Measurements from ENCODE around the gene SFSWAP. TPM values are rescaled to one million over a fixed set of nuclear protein-coding genes. Genes with fewer than 3 reads are reported as not detected.
"Not testable (repeated sequence)": the region's sequence is repeated elsewhere in the genome, so short reads cannot be mapped to it uniquely, and the experiment has no call there.

Gene SFSWAP
- total RNA-seq, 2 donors from 2014 or later, result 80.0 to 87.8 TPM

- Mint-ChIP-seq H3K4me1 (no peaks in the 10 kb centered on the region), H3K27ac (no peak overlapping the region), H3K36me3 (ENCODE audit: low read depth) (no peaks in the 10 kb centered on the region), H3K27me3 (peaks cover 15% of the 10 kb centered on the region), H3K4me3 (no peak overlapping the region)
- DNase-seq (no peak), ATAC-seq (no peak)
- H3K9me3 ChIP-seq (ENCODE audit: control insufficient read depth, low read length, poor library complexity, severe bottlenecking), result no peaks in the 10 kb centered on the region
These were observed 36.5 kb upstream of the SFSWAP start for GRCh38 chr12:131674373-131674772.

DNA sequence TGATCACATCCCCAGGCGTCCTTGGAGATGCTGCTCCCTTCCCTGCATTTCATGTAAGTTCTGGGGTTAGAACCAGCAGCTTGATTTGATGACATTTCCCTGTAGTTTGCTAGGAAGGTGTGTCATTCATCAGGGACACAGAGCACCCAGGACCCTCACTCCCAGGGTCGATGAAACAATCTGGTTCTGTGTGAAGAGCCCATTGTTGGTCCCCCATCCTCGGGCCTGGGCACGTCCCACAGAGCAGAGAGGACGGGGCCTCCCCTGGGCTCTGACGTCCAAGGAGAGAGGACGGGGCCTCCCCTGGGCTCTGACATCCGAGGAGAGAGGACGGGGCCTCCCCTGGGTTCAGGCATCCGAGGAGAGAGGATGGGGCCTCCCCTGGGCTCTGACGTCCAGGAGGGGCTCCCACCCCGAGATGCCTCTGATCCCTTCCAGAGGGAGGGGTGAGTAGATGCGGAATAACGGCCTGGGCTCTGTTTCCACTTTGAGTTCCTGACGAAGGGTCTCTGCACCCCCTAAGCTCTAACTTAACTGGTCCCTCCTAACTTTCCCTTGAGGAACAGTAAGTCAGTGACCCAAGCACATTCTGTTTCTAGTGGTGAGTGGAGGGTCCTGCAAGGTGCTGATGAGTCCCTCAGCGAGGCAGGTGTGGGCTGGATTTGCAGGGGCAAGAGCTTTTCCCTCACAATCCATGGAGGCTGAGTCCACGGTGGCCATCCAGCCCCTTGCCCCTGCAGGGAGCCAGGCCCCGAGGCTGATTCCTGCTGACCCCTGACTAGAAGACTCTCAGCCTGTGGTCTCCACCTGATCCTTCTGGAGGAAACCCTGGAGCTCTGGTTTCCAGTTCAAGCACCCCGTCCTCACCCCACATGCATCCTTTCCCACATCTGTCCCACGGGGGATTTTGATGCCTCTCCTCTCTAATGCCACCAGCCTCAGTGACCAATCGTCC is 35.5 kb upstream of the SFSWAP start:
- DNase-seq, result no peak
- ATAC-seq, result no peak
- H3K4me1 Mint-ChIP-seq, result no peaks in the 10 kb centered on the region
- no peaks in the 10 kb centered on the region for H3K9me3 ChIP-seq (ENCODE audit: control insufficient read depth, low read length, poor library complexity, severe bottlenecking)
- peaks cover 10% of the 10 kb centered on the region for H3K27me3 Mint-ChIP-seq
- no peaks in the 10 kb centered on the region for H3K36me3 Mint-ChIP-seq (ENCODE audit: low read depth)
- no peak overlapping the region for H3K4me3 Mint-ChIP-seq
- no peak overlapping the region for H3K27ac Mint-ChIP-seq

DNA sequence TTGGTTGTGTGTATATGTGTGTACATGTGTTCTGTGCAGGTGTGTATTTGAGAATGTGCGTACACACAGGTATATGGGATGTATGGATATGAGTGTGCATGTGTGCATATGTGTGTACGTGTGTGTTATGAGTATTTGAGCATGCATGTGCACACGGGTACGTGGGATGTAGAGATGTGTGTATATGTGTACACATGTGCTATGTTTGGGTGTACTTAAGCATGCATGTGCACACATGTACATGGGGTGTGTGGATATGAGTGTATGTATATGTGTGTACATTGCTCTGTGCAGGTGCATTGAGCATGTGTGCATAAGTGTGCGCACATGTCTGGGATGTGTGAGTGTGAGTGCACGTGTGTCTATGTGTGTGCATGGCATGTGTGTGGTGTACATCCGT is 34.3 kb upstream of the SFSWAP start:
- no peaks in the 10 kb centered on the region for H3K36me3 Mint-ChIP-seq (ENCODE audit: low read depth)
- no peak for ATAC-seq
- peaks cover 5% of the 10 kb centered on the region for H3K27me3 Mint-ChIP-seq
- no peak overlapping the region for H3K27ac Mint-ChIP-seq
- H3K4me3 Mint-ChIP-seq, result no peak overlapping the region
- no peak for DNase-seq
- peaks cover under 1% of the 10 kb centered on the region for H3K4me1 Mint-ChIP-seq
- H3K9me3 ChIP-seq (ENCODE audit: control insufficient read depth, low read length, poor library complexity, severe bottlenecking), result no peaks in the 10 kb centered on the region

- not testable (repeated sequence) for H3K4me3 Mint-ChIP-seq; H3K27ac Mint-ChIP-seq; H3K9me3 ChIP-seq (ENCODE audit: control insufficient read depth, low read length, poor library complexity, severe bottlenecking); ATAC-seq; H3K36me3 Mint-ChIP-seq (ENCODE audit: low read depth); H3K27me3 Mint-ChIP-seq; H3K4me1 Mint-ChIP-seq; DNase-seq
These were observed 33.8 kb upstream of the SFSWAP start for GRCh38 chr12:131677067-131677466.

DNA sequence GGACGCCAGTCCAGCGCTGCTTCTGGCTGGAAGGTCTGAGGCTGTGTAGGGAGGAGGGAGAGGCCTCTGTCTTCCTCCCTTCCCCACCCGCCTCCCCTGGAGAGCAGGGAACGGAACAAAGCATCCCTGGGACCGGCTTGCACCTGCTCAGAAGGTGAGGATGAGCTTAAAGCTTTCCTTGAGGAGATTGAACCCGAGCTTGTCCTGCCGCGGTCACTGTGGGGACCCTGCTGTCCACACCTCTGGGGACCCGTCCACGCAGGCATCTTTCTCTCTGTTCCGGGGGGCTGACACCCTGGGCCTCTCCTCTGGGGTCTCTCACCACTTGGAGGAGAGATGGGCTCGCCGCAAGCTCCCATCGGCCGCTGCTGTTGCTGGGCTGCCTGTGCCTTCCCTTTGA is 33.2 kb upstream of the SFSWAP start:
- H3K4me1 Mint-ChIP-seq, result peaks cover 5% of the 10 kb centered on the region
- no peak overlapping the region for H3K4me3 Mint-ChIP-seq
- no peak overlapping the region for H3K27ac Mint-ChIP-seq

DNA sequence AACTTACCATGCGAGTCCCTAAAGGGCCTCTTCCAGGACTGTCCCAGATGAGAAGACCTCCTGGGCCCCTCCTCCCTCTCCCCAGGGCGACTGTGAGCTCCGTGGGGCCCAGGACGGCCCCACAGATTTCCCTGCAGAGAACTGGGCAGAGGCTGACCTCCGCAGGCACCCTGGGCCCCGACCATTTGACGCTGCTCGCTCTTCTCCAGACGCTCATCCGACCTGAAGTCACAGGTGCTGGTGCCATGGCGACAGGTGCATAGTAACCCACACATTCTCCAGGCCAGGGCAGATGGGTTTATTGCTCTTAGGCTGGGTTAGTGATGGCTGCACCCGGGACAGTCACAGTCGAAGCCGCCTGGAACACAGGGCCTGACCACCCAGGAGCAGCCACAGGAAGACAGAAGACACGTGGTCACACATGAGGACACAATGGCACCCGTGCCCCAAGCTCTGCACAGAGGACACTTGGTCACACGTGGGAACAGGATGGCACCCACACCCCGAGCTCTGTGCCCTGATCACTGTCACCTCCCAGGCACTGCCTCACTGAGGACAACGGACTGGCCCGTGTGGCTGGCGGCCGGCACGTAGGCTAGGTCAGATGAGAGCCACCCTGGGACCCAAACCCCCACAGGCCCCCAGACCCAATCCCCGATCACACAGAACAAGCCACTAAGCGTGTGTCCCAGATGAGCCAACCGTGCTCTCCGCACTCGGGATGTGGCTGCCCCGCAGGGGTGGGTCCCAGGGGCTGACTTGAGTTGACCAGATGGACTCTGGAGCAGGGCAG is 32.3 kb upstream of the SFSWAP start:
- not testable (repeated sequence) for H3K4me3 Mint-ChIP-seq; H3K27me3 Mint-ChIP-seq; ATAC-seq; H3K27ac Mint-ChIP-seq; DNase-seq; H3K36me3 Mint-ChIP-seq (ENCODE audit: low read depth); H3K9me3 ChIP-seq (ENCODE audit: control insufficient read depth, low read length, poor library complexity, severe bottlenecking); H3K4me1 Mint-ChIP-seq

More for the DNA sequence above, 33.2 kb upstream of the SFSWAP start:
- H3K9me3 ChIP-seq (ENCODE audit: control insufficient read depth, low read length, poor library complexity, severe bottlenecking), result no peaks in the 10 kb centered on the region
- H3K27me3 Mint-ChIP-seq, result peaks cover 3% of the 10 kb centered on the region
- no peaks in the 10 kb centered on the region for H3K36me3 Mint-ChIP-seq (ENCODE audit: low read depth)
- ATAC-seq, result no peak
- no peak for DNase-seq

GRCh38 chr12:131679186-131679585 is 31.7 kb upstream of the SFSWAP start:
- not testable (repeated sequence) for H3K27me3 Mint-ChIP-seq; H3K36me3 Mint-ChIP-seq (ENCODE audit: low read depth); H3K27ac Mint-ChIP-seq; H3K9me3 ChIP-seq (ENCODE audit: control insufficient read depth, low read length, poor library complexity, severe bottlenecking); DNase-seq; ATAC-seq; H3K4me1 Mint-ChIP-seq; H3K4me3 Mint-ChIP-seq

GRCh38 chr12:131679816-131680215 is 31.1 kb upstream of the SFSWAP start:
- H3K4me3 Mint-ChIP-seq, result not testable (repeated sequence)

GRCh38 chr12:131680392-131681256 is 30.3 kb upstream of the SFSWAP start:
- ATAC-seq; H3K4me1 Mint-ChIP-seq; H3K27me3 Mint-ChIP-seq; H3K9me3 ChIP-seq (ENCODE audit: control insufficient read depth, low read length, poor library complexity, severe bottlenecking); DNase-seq; H3K27ac Mint-ChIP-seq; H3K36me3 Mint-ChIP-seq (ENCODE audit: low read depth); H3K4me3 Mint-ChIP-seq: not testable (repeated sequence)

More at GRCh38 chr12:131679816-131680215, 31.1 kb upstream of the SFSWAP start:
- not testable (repeated sequence) for DNase-seq; ATAC-seq; H3K9me3 ChIP-seq (ENCODE audit: control insufficient read depth, low read length, poor library complexity, severe bottlenecking); H3K27me3 Mint-ChIP-seq; H3K4me1 Mint-ChIP-seq; H3K36me3 Mint-ChIP-seq (ENCODE audit: low read depth); H3K27ac Mint-ChIP-seq

GRCh38 chr12:131681257-131681620 is 29.7 kb upstream of the SFSWAP start:
- Mint-ChIP-seq H3K27ac (no peak overlapping the region), H3K36me3 (ENCODE audit: low read depth) (no peaks in the 10 kb centered on the region), H3K4me3 (no peak overlapping the region), H3K27me3 (no peaks in the 10 kb centered on the region), H3K4me1 (peaks cover 5% of the 10 kb centered on the region)
- no peaks in the 10 kb centered on the region for H3K9me3 ChIP-seq (ENCODE audit: control insufficient read depth, low read length, poor library complexity, severe bottlenecking)
- ATAC-seq (no peak), DNase-seq (no peak)

DNA sequence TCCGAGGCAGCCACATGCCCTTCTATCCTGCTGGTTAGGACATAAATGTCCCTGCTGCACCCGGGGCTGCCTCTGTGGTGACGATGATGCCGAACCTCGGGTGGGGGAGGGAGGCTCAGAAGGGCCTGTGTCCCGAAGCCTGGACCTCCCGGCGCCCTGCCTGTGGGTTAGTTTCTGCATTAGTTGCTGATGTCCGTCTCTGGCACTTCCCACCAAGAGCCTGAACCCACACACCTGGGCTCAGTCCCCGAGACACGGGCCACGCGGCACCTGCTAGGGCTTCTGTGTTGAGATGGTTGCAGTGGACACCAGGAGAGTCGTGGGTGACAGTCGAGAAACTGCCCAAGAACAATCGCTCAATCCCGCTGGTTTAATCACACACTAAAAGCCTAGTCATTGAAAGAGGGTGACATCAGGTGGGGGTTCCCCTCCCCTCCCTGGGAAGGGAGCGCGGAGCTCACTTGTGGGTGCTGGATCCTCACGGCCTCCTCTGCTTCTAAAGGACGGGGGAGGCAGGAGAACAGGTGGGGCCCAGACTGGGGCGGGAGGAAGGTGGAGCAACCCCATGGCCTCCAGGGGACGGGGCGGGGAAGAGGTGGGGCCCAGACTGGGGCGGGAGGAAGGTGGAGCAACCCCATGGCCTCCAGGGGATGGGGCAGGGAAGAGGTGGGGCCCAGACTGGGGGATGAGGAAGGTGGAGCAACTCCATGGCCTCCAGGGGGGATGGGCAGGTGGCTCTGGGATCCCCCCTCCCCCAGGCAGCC is 29.0 kb upstream of the SFSWAP start:
- not testable (repeated sequence) for H3K27ac Mint-ChIP-seq; H3K9me3 ChIP-seq (ENCODE audit: control insufficient read depth, low read length, poor library complexity, severe bottlenecking); H3K4me1 Mint-ChIP-seq; H3K27me3 Mint-ChIP-seq; H3K36me3 Mint-ChIP-seq (ENCODE audit: low read depth)
- DNase-seq (peak in 2 of 3 donors; percentile 31 to 46), ATAC-seq (peak; percentile 99)
- H3K4me3 Mint-ChIP-seq, result peak overlapping the region; percentile 79

DNA sequence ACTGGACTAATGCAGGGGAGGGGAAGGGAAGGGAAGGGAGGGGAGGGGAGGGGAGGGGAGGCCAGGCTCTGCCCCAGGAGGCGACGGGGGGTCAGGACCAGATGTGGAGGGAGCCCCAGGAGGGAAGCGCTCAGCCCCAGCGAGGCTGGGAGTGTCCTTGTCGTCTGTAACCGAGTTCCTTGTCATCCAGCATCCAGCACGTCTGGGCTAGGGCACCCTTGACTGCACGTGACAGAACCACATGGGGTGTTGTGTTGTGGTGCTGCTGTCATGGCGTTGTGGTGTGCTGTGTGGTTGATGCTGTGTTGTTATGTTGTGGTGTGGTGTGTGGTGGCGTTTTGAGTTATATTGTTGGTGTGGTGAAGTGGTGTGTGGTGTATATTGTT is 28.4 kb upstream of the SFSWAP start:
- no peak for DNase-seq
- ATAC-seq, result peak; percentile 38
- no peak overlapping the region for H3K4me3 Mint-ChIP-seq

More for the DNA sequence above, 28.4 kb upstream of the SFSWAP start:
- Mint-ChIP-seq H3K36me3 (ENCODE audit: low read depth) (no peaks in the 10 kb centered on the region), H3K4me1 (peaks cover 5% of the 10 kb centered on the region), H3K27ac (no peak overlapping the region), H3K27me3 (no peaks in the 10 kb centered on the region)
- H3K9me3 ChIP-seq (ENCODE audit: control insufficient read depth, low read length, poor library complexity, severe bottlenecking), result no peaks in the 10 kb centered on the region
